Activated CD8-positive, alpha-beta T cell treated with anti-CD3 and anti-CD28 coated beads, Interleukin-2, amount 10 ng/mL, durations not matched to agents 7 days and 5 days (primary cell): ENCODE results near the gene EIF4E2. TPM values are rescaled to one million over a fixed set of nuclear protein-coding genes. Genes with fewer than 3 reads are reported as not detected.

Source experiments
- ATAC-seq: fragments of 150-1000 bp; cut with Tn5 transposase; one replicate; pipeline ENCODE4 v1.10.0; 2021; ENCODE audit warnings: moderate library complexity
- CTCF ChIA-PET: fragments of 350-600 bp; sonication (Branson Sonifier 250); formaldehyde crosslinking; loops from one replicate; lab custom pipeline; 2021; ENCODE audit warnings: antibody characterized with exemption; lab: Charles Lee
- POLR2A ChIA-PET: fragments of 350-600 bp; sonication (Branson Sonifier 250); formaldehyde crosslinking; loops from one replicate; lab custom pipeline; 2021; ENCODE audit warnings: antibody characterized with exemption; lab: Charles Lee
- DNase-seq: peaks from one replicate; pipeline ENCODE4 v3.0.0-alpha.2; 2020
- H3K27ac Mint-ChIP-seq: one replicate; pipeline ENCODE4 v1.8.0; 2021; ENCODE audit warnings: mild to moderate bottlenecking, mixed read lengths
- H3K27me3 Mint-ChIP-seq: one replicate; pipeline ENCODE4 v1.8.0; 2021; ENCODE audit warnings: low read depth, mixed read lengths
- H3K36me3 Mint-ChIP-seq: one replicate; pipeline ENCODE4 v1.8.0; 2021; ENCODE audit warnings: low read depth, mixed read lengths
- H3K4me1 Mint-ChIP-seq: one replicate; pipeline ENCODE4 v1.8.0; 2021; ENCODE audit warnings: low read depth, mixed read lengths
- H3K4me3 Mint-ChIP-seq: one replicate; pipeline ENCODE4 v1.8.0; 2021; ENCODE audit warnings: mild to moderate bottlenecking, mixed read lengths
- H3K9me3 Mint-ChIP-seq: one replicate; pipeline ENCODE4 v1.8.0; 2022; ENCODE audit warnings: mixed read lengths; ENCODE audit not compliant: insufficient read depth
- total RNA-seq, 2 experiments: library from RNA; stranded (reverse); gene quantifications; one replicate each; pipeline ENCODE4 v1.2.3, GENCODE V29; 2021

EIF4E2 gene, protein sequence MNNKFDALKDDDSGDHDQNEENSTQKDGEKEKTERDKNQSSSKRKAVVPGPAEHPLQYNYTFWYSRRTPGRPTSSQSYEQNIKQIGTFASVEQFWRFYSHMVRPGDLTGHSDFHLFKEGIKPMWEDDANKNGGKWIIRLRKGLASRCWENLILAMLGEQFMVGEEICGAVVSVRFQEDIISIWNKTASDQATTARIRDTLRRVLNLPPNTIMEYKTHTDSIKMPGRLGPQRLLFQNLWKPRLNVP
- total RNA-seq, result 10 to 100 TPM; 68.5 to 76.7 TPM

DNA sequence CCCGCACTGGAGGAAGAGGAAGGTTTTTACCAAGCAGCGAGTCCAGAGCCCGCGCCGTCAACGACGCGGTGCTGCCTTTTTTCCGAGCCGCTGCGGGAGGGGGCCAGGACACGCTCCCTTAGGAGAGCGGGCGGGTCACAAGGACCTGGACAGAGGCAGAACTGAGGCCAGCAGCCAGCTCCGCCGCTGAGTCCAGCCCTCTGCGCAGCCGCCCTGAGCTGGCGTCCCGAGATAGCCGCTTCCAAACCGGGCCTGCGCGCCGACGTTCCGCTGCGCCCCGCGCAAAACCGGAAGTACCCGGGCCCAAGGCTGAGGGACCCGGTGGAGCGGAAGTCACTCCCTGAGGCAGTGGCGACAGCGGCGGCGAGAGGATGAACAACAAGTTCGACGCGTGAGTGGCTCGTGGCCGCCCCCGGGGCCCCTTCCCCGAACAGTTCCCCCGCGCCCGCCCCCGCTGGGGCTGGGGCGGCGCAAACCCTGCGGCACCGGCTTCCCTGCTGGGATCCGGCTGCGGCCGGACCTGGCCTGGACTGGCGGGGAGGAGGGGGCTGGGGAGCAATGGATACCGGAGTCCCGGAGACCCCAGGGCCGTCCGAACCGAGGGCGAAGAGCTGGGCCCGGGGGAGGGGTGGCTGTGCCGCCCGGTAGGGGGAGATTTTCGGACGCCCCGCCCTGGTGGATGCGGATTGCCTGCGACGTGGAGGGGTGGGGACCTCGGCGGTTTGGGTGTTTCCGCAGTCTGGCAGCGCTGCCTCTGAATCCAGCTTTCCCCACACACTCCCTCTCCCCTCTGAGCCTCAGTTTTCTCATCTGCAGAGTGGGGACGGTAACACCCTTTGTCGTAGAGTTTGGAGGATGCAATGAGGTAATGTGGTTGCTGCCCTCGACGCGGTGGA, at the start of gene EIF4E2, which contains the start of gene TIGD1:
Gene EIF4E2 (plus strand): TSS at position 336 of the 896 bp plus-strand sequence. CDS start 36 bp downstream, at position 372.
Gene TIGD1 (minus strand): TSS at position 204 of the 896 bp plus-strand sequence. CDS start 675 bp downstream, outside the sequence.
- Mint-ChIP-seq H3K36me3 (peaks cover 47% of the 10 kb centered on the region), H3K9me3 (no peaks in the 10 kb centered on the region), H3K4me3 (peak within 1 kb of the TSS; percentile 100), H3K27me3 (no peaks in the 10 kb centered on the region), H3K27ac (peak within 1 kb of the TSS; percentile 100), H3K4me1 (peaks cover 68% of the 10 kb centered on the region)
- ChIA-PET CTCF (interaction anchor here (1.0 kb wide), 1 partner anchor 55 kb away, joined by 3 read pairs; no protein-coding TSS in a partner anchor), POLR2A (interaction anchor here (0.6 to 0.9 kb wide), 7 partner anchors 11 to 531 kb away, joined by 3 to 5 read pairs (median 3); no protein-coding TSS in a partner anchor)
- ATAC-seq, result peak; percentile 95
- DNase-seq, result peak; percentile 93

DNA sequence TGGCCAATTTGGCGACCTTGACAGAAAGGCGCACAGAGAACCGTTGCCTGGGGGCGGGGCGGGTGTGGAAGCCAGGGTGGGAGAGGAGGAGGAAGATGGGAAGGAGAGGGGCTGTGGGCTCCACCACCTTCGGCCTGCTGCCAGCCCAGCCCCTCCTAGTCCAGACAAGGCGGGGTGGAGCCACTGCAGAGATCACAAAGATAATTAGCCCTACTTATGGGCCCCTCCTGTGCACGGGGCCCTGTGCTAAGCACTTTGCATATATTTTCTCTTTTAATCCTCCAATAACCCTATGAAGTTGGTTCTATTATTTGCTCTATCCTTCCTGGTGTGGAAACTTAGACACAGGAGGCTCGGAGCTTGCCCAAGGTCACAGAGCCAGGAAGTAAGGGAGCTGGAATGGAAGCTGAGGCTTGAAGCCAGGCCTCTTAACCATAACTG, 49.1 kb upstream of the EIF4E2 start:
- ChIA-PET CTCF (no interaction called here), POLR2A (no interaction called here)
- peaks cover 2% of the 10 kb centered on the region for H3K4me1 Mint-ChIP-seq
- H3K36me3 Mint-ChIP-seq, result no peaks in the 10 kb centered on the region
- DNase-seq (no peak), ATAC-seq (no peak)
- H3K27me3 Mint-ChIP-seq, result peaks cover 42% of the 10 kb centered on the region
- no peak overlapping the region for H3K4me3 Mint-ChIP-seq
- H3K27ac Mint-ChIP-seq, result no peak overlapping the region
- H3K9me3 Mint-ChIP-seq, result no peaks in the 10 kb centered on the region

DNA sequence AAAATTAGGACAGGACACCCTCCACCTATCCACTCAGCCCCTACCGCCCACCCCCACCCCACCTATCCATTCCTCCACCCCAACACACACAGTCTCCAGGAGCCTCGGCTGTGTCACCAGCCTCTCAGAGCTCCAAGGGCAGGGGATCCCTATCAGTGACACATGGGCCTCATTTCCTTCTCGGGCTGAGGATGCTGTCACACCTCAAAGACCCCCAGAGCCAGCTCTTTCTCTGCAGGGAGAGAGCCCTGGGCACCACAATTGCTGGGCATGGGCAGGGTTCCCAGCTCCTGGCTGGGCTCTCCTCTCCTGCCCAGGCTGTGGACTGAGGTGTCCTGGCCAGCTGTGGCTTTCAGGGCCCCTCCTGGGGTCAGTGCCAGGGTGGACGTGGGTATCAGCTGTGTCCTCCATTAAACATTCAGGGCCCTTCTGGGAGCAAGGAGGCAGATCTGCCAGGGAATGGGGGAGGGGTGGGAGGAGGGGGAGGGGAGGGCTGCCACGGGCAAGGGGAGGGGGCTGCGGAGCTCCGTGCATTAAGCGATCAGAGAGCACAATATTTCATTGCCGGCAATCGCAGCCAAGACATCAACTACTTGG, 48.6 kb upstream of the EIF4E2 start:
- Mint-ChIP-seq H3K4me1 (peaks cover 2% of the 10 kb centered on the region), H3K9me3 (no peaks in the 10 kb centered on the region), H3K4me3 (no peak overlapping the region), H3K27me3 (peaks cover 42% of the 10 kb centered on the region), H3K27ac (no peak overlapping the region), H3K36me3 (no peaks in the 10 kb centered on the region)
- ChIA-PET CTCF (no interaction called here), POLR2A (no interaction called here)
- DNase-seq (no peak), ATAC-seq (no peak)

DNA sequence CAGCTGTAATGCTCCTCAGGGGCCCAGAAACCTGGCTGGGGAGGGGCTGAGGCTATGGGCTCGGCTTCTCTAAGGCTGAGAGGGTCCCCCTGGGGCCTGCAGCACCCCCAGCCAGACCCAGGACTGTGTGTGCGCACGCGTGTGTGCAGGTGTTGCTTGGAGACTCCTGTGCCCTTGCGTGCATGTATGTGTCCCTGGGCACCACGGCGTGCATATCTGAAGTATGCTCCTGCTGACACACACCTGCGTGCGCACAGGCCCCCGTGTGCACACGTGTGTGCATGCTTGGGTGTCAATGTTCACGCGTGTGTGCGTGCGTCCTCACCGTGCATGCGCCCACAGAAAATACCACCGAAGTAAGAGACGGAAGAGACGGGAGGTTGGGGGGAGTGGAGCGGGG, 48.0 kb upstream of the EIF4E2 start:
- Mint-ChIP-seq H3K4me1 (peaks cover 2% of the 10 kb centered on the region), H3K27ac (no peak overlapping the region), H3K36me3 (no peaks in the 10 kb centered on the region), H3K4me3 (peak overlapping the region; percentile 40), H3K27me3 (peaks cover 42% of the 10 kb centered on the region), H3K9me3 (no peaks in the 10 kb centered on the region)
- CTCF ChIA-PET, result no interaction called here
- DNase-seq, result no peak
- POLR2A ChIA-PET, result no interaction called here
- no peak for ATAC-seq

DNA sequence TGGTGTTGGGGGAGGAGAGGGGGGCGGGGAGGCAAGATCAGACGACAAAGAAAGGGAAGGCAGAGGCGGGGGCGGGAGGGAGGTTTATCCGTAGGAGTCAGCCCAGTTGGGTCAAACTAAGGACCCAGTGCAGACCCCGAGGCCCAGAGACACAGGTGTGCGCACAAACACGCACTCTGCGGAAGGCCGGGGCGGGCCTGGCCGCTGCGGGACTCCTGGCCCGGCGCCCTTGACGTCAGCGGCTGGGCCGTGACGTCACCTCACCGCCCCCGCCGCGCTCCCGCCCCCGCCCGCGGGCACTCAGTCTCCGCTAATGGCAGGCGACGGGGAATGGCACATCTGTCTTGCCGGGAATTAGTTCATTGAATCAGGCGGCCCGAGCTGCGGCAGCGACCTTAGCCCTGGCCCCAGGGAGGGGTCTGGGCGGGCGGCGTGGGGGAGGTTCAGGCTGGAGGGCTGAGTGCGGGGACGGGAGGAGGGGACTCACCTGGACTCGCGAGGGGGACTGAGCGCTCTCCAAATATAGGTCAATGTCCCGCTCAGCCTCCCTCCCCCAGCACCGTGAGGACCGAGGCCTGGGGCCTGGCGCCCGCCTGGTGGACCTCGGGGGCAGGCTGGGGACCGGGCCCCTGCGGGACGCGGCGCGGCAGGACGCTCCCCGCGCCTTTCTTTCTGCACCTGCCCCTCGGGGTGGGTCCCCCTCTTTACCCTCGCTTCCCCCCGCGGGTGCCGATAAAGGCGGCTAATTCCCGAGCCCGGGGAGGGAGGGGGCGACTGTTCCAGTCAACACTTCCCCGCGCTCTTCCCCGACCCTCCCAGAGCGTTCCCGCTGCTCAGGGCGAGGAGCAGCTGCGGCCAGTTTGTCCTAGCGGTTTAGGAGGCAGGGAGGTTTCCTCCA, 47.3 kb upstream of the EIF4E2 start:
- Mint-ChIP-seq H3K4me3 (peak overlapping the region; percentile 18), H3K27me3 (peaks cover 42% of the 10 kb centered on the region), H3K36me3 (no peaks in the 10 kb centered on the region), H3K4me1 (peaks cover 2% of the 10 kb centered on the region), H3K9me3 (no peaks in the 10 kb centered on the region), H3K27ac (no peak overlapping the region)
- ChIA-PET POLR2A (interaction anchor here (0.6 kb wide), 1 partner anchor 32 kb away, joined by 3 read pairs; no protein-coding TSS in a partner anchor), CTCF (no interaction called here)
- ATAC-seq (no peak), DNase-seq (no peak)

DNA sequence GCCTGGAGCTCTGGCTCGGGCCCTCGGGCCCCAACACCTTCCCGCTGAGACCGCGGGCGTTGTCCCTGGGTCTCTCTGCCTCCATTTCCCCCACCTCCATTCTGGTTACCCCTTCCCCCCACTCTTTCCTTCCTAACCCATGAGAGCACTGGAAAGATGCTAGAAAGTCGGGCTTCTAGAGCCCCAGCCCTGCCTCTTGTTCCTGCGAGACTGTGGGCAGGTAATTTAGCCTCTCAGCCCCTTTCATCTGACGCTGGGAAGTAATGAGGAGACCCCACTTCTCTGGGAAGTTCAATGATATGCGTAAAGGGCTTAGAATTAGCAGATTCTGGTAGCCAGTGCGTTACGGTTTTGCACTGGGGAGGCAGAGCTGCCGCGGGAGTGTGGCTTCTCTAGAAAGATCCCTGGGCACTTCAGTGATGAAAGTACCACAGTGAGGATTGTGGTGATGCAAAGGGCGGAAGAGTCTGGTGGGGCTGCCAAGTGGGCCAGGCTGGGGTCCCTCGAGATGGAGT, 46.6 kb upstream of the EIF4E2 start:
- Mint-ChIP-seq H3K36me3 (no peaks in the 10 kb centered on the region), H3K9me3 (no peaks in the 10 kb centered on the region), H3K27ac (no peak overlapping the region), H3K4me3 (no peak overlapping the region), H3K27me3 (peaks cover 40% of the 10 kb centered on the region), H3K4me1 (peaks cover 2% of the 10 kb centered on the region)
- DNase-seq (no peak), ATAC-seq (no peak)
- CTCF ChIA-PET, result no interaction called here
- POLR2A ChIA-PET, result interaction anchor here (0.6 kb wide), 1 partner anchor 33 kb away, joined by 3 read pairs; no protein-coding TSS in a partner anchor

DNA sequence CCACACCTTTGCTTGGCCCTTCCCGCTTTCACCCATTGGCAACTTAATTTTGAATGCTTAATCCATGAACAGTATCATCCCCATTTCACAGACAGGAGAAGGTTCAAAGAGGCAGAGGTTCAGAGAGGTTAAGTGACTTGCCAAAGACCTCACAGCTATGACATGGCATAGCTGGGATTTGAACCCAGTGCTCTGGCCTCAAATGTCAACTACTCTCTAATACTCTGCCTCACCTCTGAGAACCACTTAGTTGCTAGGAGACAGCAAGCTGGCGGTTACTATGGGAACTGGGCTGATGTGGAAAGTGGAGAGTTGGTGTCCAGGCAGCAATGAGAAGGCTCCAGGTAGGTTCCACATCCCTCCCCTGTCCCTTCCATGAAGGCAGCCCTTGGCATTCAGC, 46.1 kb upstream of the EIF4E2 start:
- H3K9me3 Mint-ChIP-seq, result no peaks in the 10 kb centered on the region
- H3K27ac Mint-ChIP-seq, result no peak overlapping the region
- DNase-seq, result no peak
- H3K36me3 Mint-ChIP-seq, result no peaks in the 10 kb centered on the region
- peaks cover 2% of the 10 kb centered on the region for H3K4me1 Mint-ChIP-seq
- POLR2A ChIA-PET, result no interaction called here
- no peak overlapping the region for H3K4me3 Mint-ChIP-seq
- ATAC-seq, result no peak
- peaks cover 38% of the 10 kb centered on the region for H3K27me3 Mint-ChIP-seq
- CTCF ChIA-PET, result no interaction called here

DNA sequence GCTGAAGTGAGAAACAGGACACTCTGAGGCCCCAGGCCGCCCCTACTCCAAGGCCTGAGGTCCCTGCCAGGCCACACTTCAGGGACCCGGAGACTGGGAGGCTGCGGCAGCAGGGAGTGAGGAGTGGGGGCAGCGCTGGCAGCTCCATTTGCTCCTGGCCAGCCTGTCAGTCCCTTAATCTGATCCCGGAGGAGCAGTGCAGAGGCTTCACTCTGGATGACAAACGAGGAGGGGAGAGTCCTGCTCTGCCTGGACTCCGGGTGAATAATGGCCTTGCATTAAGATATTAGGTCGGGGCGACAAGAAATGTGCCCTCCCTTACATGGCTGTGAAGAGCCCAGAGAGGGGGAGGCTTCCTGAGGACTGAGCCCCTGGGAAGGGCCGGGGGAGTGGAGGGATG, 44.6 kb upstream of the EIF4E2 start:
- ATAC-seq, result no peak
- CTCF ChIA-PET, result no interaction called here
- Mint-ChIP-seq H3K27me3 (peaks cover 40% of the 10 kb centered on the region), H3K36me3 (no peaks in the 10 kb centered on the region), H3K9me3 (no peaks in the 10 kb centered on the region), H3K4me3 (no peak overlapping the region), H3K4me1 (peaks cover 2% of the 10 kb centered on the region), H3K27ac (no peak overlapping the region)
- POLR2A ChIA-PET, result no interaction called here
- no peak for DNase-seq

DNA sequence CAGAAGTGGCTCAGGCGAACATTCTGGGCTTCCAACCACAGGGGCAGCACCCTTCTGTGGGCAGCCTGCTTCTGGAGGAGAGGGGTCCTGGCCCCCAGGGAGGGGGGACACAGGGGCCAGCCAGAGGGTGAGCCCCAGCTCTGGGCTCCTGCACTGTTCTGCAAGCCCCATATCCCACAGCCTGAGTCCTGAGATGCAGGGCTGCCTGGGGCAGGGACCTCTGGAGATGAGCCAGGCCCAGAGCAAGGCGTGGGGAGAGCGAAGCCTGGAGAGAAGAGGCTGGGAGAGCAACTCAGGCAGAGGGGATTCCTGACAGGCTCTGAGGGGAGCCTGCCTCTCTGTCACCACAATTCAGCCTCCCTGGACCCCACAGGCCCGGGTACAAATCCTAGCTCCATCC, 43.8 kb upstream of the EIF4E2 start:
- H3K27ac Mint-ChIP-seq, result no peak overlapping the region
- no peaks in the 10 kb centered on the region for H3K36me3 Mint-ChIP-seq
- H3K27me3 Mint-ChIP-seq, result peaks cover 37% of the 10 kb centered on the region
- ATAC-seq, result no peak
- no peak for DNase-seq
- peaks cover 2% of the 10 kb centered on the region for H3K4me1 Mint-ChIP-seq
- POLR2A ChIA-PET, result no interaction called here
- H3K9me3 Mint-ChIP-seq, result no peaks in the 10 kb centered on the region
- no peak overlapping the region for H3K4me3 Mint-ChIP-seq
- CTCF ChIA-PET, result no interaction called here

DNA sequence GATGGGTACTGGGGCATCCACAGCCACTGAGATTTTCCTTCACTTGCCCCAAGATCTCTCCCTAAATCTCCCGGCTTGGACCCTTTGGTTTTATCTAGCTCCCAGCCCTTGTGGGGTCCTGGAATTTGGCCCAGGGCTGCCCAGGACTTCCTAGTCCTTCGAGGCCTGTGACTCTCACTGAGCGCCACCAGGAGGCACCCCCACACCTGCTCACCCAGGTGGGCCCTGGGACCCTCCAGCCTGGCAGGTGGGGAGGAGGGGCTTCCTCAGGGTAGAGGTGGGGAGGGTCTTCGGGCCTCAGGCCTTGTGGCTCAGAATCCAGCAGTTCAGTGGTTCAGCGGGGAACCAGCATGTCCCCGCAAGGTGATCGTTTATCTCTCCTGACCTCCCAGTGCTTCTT, 42.2 kb upstream of the EIF4E2 start:
- no peak for ATAC-seq
- H3K36me3 Mint-ChIP-seq, result no peaks in the 10 kb centered on the region
- no peak for DNase-seq
- no peaks in the 10 kb centered on the region for H3K9me3 Mint-ChIP-seq
- peaks cover 27% of the 10 kb centered on the region for H3K27me3 Mint-ChIP-seq
- no peak overlapping the region for H3K27ac Mint-ChIP-seq
- H3K4me3 Mint-ChIP-seq, result no peak overlapping the region
- CTCF ChIA-PET, result no interaction called here
- POLR2A ChIA-PET, result no interaction called here
- H3K4me1 Mint-ChIP-seq, result no peaks in the 10 kb centered on the region
